Thyroid gland (tissue), 4 donors: Measurements from ENCODE around the gene NEK5.

ENCODE experiments used
- POLR2A ChIP-seq, 2 donors: fragments of 450-650 bp; IDR thresholded peaks; one replicate each; pipeline ENCODE4 v1.6.1; 2017; ENCODE audit warnings: antibody characterized with exemption in 2 of 2, mild to moderate bottlenecking in 2 of 2, moderate library complexity in 1 of 2
- TF ChIP-seq, protein P1 (sequence below), 6 experiments: fragments of 200-600 bp in 3 of 6; fragments of 450-650 bp in 3 of 6; sonication (generic) in 3 of 6; IDR thresholded peaks; one replicate each; pipeline ENCODE4 v1.5.1; 2016 to 2019; ENCODE audit warnings: antibody characterized with exemption in 6 of 6, mild to moderate bottlenecking in 2 of 6, inconsistent platforms in 1 of 6, moderate library complexity in 1 of 6

GRCh38 chr13:51997186-51997585 lies 131.7 kb downstream of the NEK5 start:
- TF ChIP-seq, protein P1, sequence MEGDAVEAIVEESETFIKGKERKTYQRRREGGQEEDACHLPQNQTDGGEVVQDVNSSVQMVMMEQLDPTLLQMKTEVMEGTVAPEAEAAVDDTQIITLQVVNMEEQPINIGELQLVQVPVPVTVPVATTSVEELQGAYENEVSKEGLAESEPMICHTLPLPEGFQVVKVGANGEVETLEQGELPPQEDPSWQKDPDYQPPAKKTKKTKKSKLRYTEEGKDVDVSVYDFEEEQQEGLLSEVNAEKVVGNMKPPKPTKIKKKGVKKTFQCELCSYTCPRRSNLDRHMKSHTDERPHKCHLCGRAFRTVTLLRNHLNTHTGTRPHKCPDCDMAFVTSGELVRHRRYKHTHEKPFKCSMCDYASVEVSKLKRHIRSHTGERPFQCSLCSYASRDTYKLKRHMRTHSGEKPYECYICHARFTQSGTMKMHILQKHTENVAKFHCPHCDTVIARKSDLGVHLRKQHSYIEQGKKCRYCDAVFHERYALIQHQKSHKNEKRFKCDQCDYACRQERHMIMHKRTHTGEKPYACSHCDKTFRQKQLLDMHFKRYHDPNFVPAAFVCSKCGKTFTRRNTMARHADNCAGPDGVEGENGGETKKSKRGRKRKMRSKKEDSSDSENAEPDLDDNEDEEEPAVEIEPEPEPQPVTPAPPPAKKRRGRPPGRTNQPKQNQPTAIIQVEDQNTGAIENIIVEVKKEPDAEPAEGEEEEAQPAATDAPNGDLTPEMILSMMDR (IDR thresholded peaks at IDR 0.05): no peak
- TF ChIP-seq POLR2A (IDR thresholded peaks at IDR 0.05): no peak
